GM21381 (cell line): ENCODE results near the gene POLN.

Experiments used
- ATAC-seq: cut with Tn5 transposase; IDR thresholded peaks from one replicate; pipeline ENCODE4 v1.9.1; 2021; ENCODE audit warnings: mild to moderate bottlenecking, moderate library complexity; ENCODE audit not compliant: unreplicated experiment

POLN gene

DNA sequence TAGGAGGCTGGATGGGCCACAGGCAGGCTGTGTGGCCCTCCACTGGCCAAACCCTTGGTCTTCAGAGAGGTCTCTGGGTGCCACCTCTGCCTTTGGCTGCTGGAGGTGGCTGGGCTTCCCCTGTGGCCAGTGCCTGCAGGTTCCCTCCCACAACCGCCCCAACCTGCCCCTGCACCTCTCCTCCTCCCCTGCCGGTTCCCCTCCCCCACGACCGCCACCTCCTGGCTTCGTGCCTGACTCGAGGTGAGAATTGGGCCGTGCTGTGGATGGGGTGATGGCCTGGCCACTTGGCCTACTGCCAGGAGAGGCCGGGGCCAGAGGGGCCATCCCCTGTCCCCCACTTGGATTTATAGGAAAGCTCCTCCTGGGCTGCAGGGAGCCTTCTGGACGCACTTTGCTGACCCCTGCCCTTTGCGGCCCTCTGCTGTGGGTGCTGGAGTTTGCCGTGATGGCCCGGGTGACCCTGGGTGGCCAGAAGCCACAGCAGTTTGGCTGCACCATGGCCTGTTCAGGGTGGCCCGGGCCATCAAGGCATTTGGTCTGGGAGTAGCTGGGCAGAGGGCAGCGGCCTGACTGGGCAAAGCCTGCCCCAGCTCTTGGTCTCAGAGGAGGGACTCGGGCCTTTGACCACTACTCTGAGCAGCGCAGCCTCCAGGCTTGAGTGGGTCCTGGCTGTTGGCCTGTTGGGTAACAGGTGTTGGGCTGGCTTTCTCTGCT lies 179.0 kb downstream of the POLN start:
- no peak for ATAC-seq

GRCh38 chr4:2062168-2062807 lies 179.6 kb downstream of the POLN start:
- ATAC-seq = no peak

DNA sequence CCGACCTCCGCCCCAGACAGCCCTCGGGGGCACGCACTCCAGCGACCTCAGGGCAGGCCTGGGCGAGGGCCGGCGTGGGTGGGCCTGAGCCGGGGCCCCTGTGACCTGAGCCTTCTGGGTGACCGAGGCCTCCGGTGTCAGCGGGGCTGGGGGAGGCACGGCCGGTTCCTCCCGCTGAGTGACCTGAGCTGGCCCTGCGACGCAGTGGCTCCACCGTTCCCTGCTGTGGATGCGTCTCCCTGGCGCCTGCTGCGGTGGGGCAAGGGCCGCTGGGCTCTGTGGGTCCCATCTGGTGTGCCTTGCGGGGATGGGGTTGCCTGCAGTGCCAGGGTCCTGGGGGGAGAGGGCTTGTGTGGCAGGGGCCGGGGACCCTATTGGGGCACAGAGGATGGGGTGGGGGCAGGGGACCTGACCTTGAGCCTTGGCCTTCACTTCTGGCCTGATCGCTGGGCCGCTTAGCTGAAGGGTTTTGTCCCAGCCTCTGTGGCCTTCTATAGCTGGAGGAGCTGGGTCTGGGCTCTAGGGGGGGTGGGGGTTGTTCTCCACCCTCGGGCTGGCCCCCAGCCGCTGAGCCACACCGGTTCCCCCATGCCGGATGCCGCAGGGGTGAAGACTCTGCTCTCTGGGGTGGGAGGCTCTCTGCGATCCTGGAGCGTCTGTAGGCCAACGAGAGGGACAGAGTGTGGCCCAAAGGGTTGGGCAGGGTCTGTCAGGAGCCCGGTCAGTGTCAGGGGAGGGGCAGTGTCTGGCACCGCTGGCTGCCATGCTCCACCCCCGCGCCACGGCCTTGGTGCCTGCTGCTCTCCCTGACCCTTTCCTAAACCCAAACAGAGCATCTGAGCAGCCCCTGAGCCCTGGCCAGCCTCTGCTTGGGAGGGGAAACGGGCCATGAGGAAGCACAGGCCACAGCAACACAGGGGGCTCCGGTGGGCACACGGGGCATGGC lies 180.5 kb downstream of the POLN start:
- no peak for ATAC-seq

GRCh38 chr4:2060611-2061185 lies 181.2 kb downstream of the POLN start:
- ATAC-seq = no peak

DNA sequence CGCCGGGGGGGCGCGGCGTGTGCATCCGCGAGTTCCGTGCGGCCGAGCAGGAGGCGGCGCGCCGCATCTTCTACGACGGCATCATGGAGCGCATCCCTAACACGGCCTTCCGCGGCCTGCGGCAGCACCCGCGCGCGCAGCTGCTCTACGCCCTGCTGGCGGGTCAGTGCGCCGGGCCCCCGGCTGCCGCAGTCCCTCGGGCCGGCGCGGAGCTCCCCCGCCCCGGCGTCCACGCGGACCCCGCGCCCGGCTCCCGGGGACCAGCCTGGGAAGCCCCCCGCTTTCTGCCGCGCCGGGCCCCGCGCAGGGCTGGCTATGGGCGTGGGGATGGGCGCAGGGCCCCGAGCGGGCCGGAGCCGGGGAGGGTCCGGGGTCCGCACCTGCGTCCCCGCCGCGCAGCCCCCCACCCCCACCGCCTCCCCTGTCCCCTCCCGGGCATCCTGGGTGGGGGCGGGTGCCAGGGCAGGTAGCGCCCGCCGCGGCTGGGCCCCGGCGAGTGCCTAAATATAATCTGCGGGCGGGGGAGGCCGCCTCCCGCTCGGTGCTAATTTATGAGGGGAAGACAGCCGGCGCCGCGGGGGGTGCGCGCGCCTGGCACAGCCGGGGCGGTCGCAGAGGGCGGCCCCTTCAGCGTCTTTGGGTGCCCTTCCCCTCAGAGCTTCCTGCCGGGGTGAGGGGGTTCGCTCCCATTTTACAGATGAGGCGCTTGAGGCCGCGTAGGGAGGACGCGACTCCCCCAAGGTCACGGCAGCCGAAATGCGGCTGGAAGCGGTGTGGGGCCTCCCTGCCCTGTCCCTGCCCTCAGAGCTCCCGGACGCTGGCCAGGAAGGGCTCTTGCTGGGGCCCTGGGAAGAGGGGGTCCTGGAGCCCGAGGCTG lies 182.0 kb downstream of the POLN start:
- no peak for ATAC-seq

DNA sequence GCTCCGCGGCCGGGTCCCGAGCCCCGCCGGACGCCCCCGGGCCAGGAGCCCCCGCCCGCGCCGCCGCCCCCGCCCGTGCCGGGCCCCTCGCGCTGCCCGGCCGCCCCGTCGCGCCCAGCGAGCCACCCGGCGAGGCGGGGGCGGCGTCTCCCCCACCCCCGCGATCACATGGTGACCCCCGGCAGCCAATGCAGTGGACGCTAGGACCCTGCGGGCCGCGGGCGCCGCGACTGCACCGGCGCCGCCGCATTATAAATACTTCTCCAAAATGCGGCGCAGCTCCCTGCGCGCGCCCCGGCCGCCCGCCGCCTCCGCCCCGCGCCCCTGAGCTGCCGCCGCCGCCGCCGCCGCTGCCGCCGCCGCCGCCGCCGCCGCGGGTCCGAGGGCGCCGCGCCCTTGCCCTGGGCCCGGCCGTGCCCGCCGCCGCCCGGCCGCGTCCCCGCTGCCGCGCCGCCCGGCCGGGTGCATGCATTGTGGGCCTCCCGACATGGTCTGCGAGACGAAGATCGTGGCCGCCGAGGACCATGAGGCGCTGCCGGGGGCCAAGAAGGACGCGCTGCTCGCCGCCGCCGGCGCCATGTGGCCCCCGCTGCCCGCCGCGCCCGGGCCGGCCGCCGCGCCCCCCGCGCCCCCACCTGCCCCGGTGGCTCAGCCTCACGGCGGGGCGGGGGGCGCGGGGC lies 182.7 kb downstream of the POLN start, which contains the start of gene NAT8L:
NAT8L (plus strand) TSS at position 282 of the 680 bp plus-strand sequence; CDS start at position 467, 185 bp downstream.
- no peak for ATAC-seq

DNA sequence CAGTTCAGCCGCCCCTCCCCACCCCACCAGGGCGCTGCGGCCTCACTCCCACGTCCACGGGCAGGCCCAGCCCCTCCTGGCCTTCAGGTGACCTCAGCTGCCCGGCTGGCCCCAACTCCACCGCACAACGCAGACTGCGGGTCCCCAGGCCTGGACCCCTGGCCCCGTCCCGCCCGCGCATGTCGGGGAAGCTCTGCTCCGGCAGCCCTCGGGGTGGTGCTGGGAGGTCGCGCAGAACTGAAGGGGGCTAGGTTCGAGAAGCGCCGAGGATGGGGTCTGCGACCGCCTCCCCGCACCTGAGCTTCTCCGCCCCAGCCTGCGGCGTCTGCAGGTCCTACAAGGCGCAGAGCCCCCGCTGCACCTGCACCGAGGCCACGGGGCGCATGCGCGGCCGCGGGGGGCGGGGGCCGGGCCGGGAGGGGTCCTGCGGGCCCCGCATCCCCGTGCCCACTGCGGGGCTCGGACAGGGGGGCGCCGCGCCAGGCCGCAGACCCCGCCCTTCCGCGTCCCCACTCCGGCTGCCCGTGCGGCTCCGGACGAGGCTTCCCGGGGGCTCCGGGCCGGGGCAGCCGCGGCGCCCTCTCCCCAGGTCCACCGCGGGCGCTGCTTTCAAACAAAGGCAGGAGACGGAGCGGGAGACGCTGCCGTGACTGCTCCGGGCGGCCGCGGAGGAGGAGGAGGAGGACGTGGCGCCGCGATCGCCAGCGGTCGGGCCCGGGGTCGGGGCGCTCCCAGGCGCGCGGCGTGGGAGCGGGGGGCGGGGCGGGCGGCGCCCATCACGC lies 183.5 kb downstream of the POLN start:
- no peak for ATAC-seq

DNA sequence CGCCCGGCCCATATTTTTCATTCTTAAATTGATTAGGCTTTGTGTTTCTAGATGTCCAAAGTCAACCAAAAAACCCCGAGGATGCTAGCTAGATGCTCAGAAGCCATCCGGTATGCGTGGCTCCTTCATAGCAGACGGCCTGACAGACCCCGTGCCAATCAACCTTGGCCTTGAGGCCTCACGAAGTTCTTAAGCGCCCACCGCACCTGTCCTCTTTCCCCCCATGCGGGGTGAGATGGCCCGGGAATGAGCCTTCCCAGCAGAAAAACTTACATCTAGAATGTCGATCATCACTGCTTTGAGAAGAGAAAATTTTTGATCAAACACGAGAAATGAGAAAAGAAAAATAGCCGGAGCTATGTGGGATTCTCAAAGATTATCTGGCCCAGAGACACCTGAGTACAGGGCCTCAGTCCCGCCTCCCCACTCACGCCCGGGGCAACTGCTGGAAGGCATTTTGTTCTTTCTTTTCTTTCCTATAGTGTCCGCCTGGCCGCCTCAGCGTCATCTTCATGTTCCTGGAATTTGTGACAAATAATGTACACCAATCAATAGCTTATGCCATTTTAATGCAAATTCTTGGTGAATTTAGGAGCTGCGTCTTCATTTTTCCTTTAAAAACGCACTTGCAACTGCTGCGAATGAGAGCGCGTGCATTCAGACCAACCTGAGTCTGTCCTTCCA lies 184.4 kb downstream of the POLN start:
- ATAC-seq = no peak

DNA sequence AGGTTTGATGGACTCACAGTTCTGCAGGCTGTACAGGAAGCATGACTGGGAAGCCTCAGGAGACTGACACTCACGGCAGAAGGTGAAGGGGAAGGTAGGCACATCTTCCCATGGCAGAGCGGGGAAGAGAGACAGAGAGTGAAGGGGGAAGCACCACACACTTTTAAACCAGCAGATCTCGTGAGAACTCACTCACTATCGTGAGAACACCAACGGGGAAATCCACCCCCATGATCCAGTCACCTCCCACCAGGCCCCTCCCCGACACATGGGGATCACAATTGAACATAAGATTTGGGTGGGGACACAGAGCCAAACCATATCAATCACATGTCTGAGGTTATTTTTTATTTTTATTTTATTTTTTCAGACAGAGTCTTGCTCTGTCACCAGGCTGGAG lies 187.7 kb downstream of the POLN start:
- no peak for ATAC-seq

DNA sequence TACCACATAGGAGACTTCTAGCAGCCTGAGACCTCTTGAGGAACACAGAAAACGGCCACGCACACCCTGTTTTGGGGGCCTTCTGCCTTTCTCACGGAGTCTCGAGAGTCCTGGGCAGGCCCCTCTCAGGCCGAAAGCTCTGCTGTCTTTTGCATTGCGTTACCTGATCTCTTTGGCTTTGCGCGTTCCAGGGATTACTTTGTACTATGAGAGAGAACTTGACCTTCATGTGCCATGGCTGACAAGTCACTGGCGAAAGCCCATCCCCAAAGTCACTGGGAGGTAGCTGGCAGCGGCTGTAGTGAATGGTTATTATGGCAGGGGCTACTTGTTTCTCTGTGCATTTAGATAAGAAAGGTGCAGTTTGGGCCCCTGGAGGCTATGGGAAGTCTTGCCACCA lies 190.8 kb downstream of the POLN start:
- no peak for ATAC-seq

- no peak for ATAC-seq
Observed at GRCh38 chr4:2049811-2050210, 192.1 kb downstream of the POLN start.

- no peak for ATAC-seq
Observed at GRCh38 chr4:2049381-2049780, 192.5 kb downstream of the POLN start.

DNA sequence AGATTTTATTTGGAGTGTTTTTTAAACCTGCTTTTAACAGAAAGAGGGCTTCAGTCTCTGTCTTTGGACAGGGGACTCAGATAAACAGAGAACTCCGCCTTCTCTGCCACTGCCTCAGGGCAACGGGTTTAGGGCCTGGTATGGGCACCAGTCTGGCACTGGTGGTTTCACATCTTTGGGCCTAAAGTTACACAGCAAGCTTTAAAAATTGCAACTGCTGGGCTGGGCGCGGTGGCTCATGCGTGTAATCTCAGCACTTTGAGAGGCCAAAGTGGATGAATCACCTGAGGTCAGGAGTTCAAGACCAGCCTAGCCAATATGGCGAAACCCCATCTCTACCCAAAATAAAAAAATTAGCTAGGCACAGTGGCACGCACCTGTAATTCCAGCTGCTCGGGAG lies 193.1 kb downstream of the POLN start:
- no peak for ATAC-seq

GRCh38 chr4:2047781-2048581 lies 193.9 kb downstream of the POLN start:
- ATAC-seq = no peak

GRCh38 chr4:2047031-2047660 lies 194.8 kb downstream of the POLN start:
- no peak for ATAC-seq

DNA sequence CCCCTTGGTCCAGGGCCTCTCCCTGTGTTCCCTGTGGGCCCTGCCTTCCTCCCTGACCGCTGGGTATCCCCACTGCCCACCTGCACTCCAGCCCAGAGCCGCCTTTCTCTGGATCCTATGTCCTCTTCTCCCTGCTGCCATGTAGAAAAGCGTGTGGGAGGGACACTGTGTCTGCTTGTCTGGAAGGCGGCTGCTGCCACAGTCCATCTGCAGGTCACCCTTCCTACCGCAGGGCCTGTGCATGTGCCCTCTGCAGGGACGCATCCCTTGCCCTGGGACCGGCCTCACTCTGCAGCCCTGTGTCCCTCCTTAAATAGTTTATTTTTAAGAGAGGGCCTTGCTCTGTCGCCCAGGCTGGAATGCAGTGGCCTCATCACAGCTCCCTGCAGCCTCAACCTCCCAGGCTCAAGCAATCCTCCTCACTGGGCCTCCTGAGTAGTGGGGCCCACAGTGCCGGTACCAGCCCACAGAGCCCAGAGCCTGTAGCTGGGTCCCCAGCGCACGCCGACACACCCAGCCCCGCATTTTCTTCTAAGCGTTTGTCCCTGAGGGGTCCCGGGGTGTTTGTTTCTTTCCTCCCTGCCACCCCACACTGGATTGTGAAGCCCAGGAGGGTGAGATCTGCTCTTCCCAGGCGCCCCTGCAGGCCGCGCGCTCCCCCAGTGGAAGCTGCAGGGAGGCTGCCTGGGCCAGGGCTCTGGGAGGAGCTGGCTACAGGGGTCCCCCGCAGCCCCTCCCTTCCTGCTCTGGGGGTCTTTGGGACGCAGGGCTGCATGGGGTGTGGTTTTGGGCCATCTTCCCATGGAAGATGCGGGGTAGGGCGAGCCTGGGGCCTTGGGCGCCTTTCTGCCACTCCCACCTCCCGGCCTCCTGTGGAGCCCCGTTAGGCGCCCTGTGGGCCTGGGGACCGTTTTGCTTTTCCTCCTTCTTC lies 195.6 kb downstream of the POLN start:
- no peak for ATAC-seq
